Embryonic facial prominence (tissue), 1 donor: ENCODE results near the gene AOPEP.
"Not testable (repeated sequence)": the region's sequence is repeated elsewhere in the genome, so short reads cannot be mapped to it uniquely, and the experiment has no call there.

ENCODE experiments used
- DNase-seq: peaks from one replicate; pipeline ENCODE4 v3.0.0-alpha.2; 2016; ENCODE audit errors: extremely low spot score

The AOPEP gene

GRCh38 chr9:94869415-94869843, 142.9 kb downstream of the AOPEP start:
- no peak for DNase-seq

- DNase-seq, result no peak
Observed at GRCh38 chr9:94870465-94870792, 143.9 kb downstream of the AOPEP start.

GRCh38 chr9:94870793-94871558, 144.5 kb downstream of the AOPEP start:
- no peak for DNase-seq

- DNase-seq, result no peak
Observed at GRCh38 chr9:94872083-94872833, 145.8 kb downstream of the AOPEP start.

GRCh38 chr9:94872891-94873511, 146.5 kb downstream of the AOPEP start:
- no peak for DNase-seq

- no peak for DNase-seq
Observed at GRCh38 chr9:94874316-94874715, 147.8 kb downstream of the AOPEP start.

GRCh38 chr9:94875300-94876020, 149.0 kb downstream of the AOPEP start:
- DNase-seq, result no peak

- not testable (repeated sequence) for DNase-seq
Observed at GRCh38 chr9:94878804-94879203, 152.3 kb downstream of the AOPEP start.

- DNase-seq, result no peak
Observed at GRCh38 chr9:94879230-94879629, 152.7 kb downstream of the AOPEP start.

GRCh38 chr9:94881023-94881422, 154.5 kb downstream of the AOPEP start:
- DNase-seq, result no peak

GRCh38 chr9:94881454-94881853, 155.0 kb downstream of the AOPEP start:
- no peak for DNase-seq

GRCh38 chr9:94881940-94882339, 155.4 kb downstream of the AOPEP start:
- DNase-seq, result no peak

- DNase-seq, result no peak
Observed at GRCh38 chr9:94882966-94883641, 156.6 kb downstream of the AOPEP start.

GRCh38 chr9:94885854-94886447, 159.5 kb downstream of the AOPEP start:
- DNase-seq, result no peak

- DNase-seq, result no peak
Observed at GRCh38 chr9:94887721-94888120, 161.2 kb downstream of the AOPEP start.

- DNase-seq, result no peak
Observed at GRCh38 chr9:94888775-94889174, 162.3 kb downstream of the AOPEP start.

- DNase-seq, result no peak
Observed at GRCh38 chr9:94889628-94890027, 163.1 kb downstream of the AOPEP start.

GRCh38 chr9:94891183-94891582, 164.7 kb downstream of the AOPEP start:
- no peak for DNase-seq

GRCh38 chr9:94892675-94893074, 166.2 kb downstream of the AOPEP start:
- no peak for DNase-seq

GRCh38 chr9:94894094-94894699, 167.7 kb downstream of the AOPEP start:
- DNase-seq, result no peak

GRCh38 chr9:94895668-94896067, 169.2 kb downstream of the AOPEP start:
- DNase-seq, result no peak
